ENCODE results near the gene KMT2C. TPM values are rescaled to one million over a fixed set of nuclear protein-coding genes. Genes with fewer than 3 reads are reported as not detected.
"Not testable (repeated sequence)": the region's sequence is repeated elsewhere in the genome, so short reads cannot be mapped to it uniquely, and the experiment has no call there.

KMT2C gene
- total RNA-seq, 1 donor from 2014 or later: 136 TPM

- Mint-ChIP-seq H3K27me3 (ENCODE audit: unreplicated experiment) (peaks cover 3% of the 10 kb centered on the region), H3K9me3 (ENCODE audit: unreplicated experiment) (peaks cover 3% of the 10 kb centered on the region), H3K4me1 (ENCODE audit: low read depth, unreplicated experiment) (peaks cover 16% of the 10 kb centered on the region), H3K4me3 (ENCODE audit: unreplicated experiment) (no peak overlapping the region), H3K36me3 (ENCODE audit: unreplicated experiment) (no peaks in the 10 kb centered on the region), H3K27ac (ENCODE audit: unreplicated experiment) (no peak overlapping the region)
- no peak for DNase-seq
- no peak for TF ChIP-seq CTCF (IDR thresholded peaks at IDR 0.05; ENCODE audit: partially characterized antibody, unreplicated experiment)
Observed at GRCh38 chr7:152363798-152364197, 72.0 kb downstream of the KMT2C start.

- Mint-ChIP-seq H3K27me3 (ENCODE audit: unreplicated experiment) (no peaks in the 10 kb centered on the region), H3K27ac (ENCODE audit: unreplicated experiment) (no peak overlapping the region), H3K4me3 (ENCODE audit: unreplicated experiment) (no peak overlapping the region), H3K9me3 (ENCODE audit: unreplicated experiment) (peaks cover 3% of the 10 kb centered on the region), H3K36me3 (ENCODE audit: unreplicated experiment) (no peaks in the 10 kb centered on the region), H3K4me1 (ENCODE audit: low read depth, unreplicated experiment) (peaks cover 12% of the 10 kb centered on the region)
- no peak for DNase-seq
- no peak for TF ChIP-seq CTCF (IDR thresholded peaks at IDR 0.05; ENCODE audit: partially characterized antibody, unreplicated experiment)
Observed at GRCh38 chr7:152362128-152362926, 73.5 kb downstream of the KMT2C start.

- H3K4me1 Mint-ChIP-seq (ENCODE audit: low read depth, unreplicated experiment): peaks cover 9% of the 10 kb centered on the region
Observed at GRCh38 chr7:152355474-152356057, 80.2 kb downstream of the KMT2C start.

GRCh38 chr7:152354061-152354460, 81.7 kb downstream of the KMT2C start:
- no peaks in the 10 kb centered on the region for H3K36me3 Mint-ChIP-seq (ENCODE audit: unreplicated experiment)

More at GRCh38 chr7:152355474-152356057, 80.2 kb downstream of the KMT2C start:
- H3K4me3 Mint-ChIP-seq (ENCODE audit: unreplicated experiment): no peak overlapping the region
- no peaks in the 10 kb centered on the region for H3K36me3 Mint-ChIP-seq (ENCODE audit: unreplicated experiment)
- H3K27me3 Mint-ChIP-seq (ENCODE audit: unreplicated experiment): no peaks in the 10 kb centered on the region
- no peaks in the 10 kb centered on the region for H3K9me3 Mint-ChIP-seq (ENCODE audit: unreplicated experiment)
- H3K27ac Mint-ChIP-seq (ENCODE audit: unreplicated experiment): peak overlapping the region; percentile 14
- no peak for DNase-seq
- no peak for TF ChIP-seq CTCF (IDR thresholded peaks at IDR 0.05; ENCODE audit: partially characterized antibody, unreplicated experiment)

GRCh38 chr7:152353281-152353680, 82.5 kb downstream of the KMT2C start:
- not testable (repeated sequence) for H3K9me3 Mint-ChIP-seq (ENCODE audit: unreplicated experiment); H3K27me3 Mint-ChIP-seq (ENCODE audit: unreplicated experiment); DNase-seq; H3K4me1 Mint-ChIP-seq (ENCODE audit: low read depth, unreplicated experiment); H3K36me3 Mint-ChIP-seq (ENCODE audit: unreplicated experiment); H3K4me3 Mint-ChIP-seq (ENCODE audit: unreplicated experiment); H3K27ac Mint-ChIP-seq (ENCODE audit: unreplicated experiment)

More at GRCh38 chr7:152354061-152354460, 81.7 kb downstream of the KMT2C start:
- Mint-ChIP-seq H3K4me1 (ENCODE audit: low read depth, unreplicated experiment) (peaks cover 9% of the 10 kb centered on the region), H3K27me3 (ENCODE audit: unreplicated experiment) (peaks cover 2% of the 10 kb centered on the region), H3K27ac (ENCODE audit: unreplicated experiment) (no peak overlapping the region), H3K9me3 (ENCODE audit: unreplicated experiment) (peaks cover 1% of the 10 kb centered on the region), H3K4me3 (ENCODE audit: unreplicated experiment) (no peak overlapping the region)
- DNase-seq: no peak
- TF ChIP-seq CTCF (IDR thresholded peaks at IDR 0.05; ENCODE audit: partially characterized antibody, unreplicated experiment): no peak

GRCh38 chr7:152351747-152352146, 84.1 kb downstream of the KMT2C start:
- peaks cover 11% of the 10 kb centered on the region for H3K36me3 Mint-ChIP-seq (ENCODE audit: unreplicated experiment)
- H3K9me3 Mint-ChIP-seq (ENCODE audit: unreplicated experiment); H3K27me3 Mint-ChIP-seq (ENCODE audit: unreplicated experiment); H3K4me3 Mint-ChIP-seq (ENCODE audit: unreplicated experiment); DNase-seq; H3K27ac Mint-ChIP-seq (ENCODE audit: unreplicated experiment); H3K4me1 Mint-ChIP-seq (ENCODE audit: low read depth, unreplicated experiment): not testable (repeated sequence)
